Thyroid gland (tissue), 4 donors: ENCODE measurements around the gene DPP8.

ENCODE experiments used
- POLR2A ChIP-seq, 2 donors: fragments of 450-650 bp; IDR thresholded peaks; one replicate each; pipeline ENCODE4 v1.6.1; 2017; ENCODE audit warnings: antibody characterized with exemption in 2 of 2, mild to moderate bottlenecking in 2 of 2, moderate library complexity in 1 of 2
- TF ChIP-seq, protein P1 (sequence below), 6 experiments: fragments of 200-600 bp in 3 of 6; fragments of 450-650 bp in 3 of 6; sonication (generic) in 3 of 6; IDR thresholded peaks; one replicate each; pipeline ENCODE4 v1.5.1; 2016 to 2019; ENCODE audit warnings: antibody characterized with exemption in 6 of 6, mild to moderate bottlenecking in 2 of 6, inconsistent platforms in 1 of 6, moderate library complexity in 1 of 6

DNA sequence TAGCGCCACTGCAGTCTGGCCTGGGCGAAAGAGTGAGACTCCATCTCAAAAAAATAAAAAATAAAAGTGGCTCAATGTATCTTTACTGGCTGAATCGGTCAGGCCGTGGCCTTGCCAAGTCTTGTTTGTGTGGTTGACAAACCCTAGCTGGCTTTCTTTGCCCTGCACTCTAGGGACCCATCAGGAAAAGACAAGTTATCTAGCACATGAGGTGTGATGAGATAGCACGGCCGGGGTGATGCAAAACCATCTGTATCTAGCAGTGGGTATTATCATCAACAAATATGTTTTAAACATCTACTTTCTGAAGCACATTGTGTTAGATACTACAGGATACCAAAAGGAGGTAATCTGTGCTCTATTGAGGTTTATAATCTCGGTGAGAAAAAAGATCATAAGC is 3.9 kb upstream of the DPP8 start:
- TF ChIP-seq, protein P1, sequence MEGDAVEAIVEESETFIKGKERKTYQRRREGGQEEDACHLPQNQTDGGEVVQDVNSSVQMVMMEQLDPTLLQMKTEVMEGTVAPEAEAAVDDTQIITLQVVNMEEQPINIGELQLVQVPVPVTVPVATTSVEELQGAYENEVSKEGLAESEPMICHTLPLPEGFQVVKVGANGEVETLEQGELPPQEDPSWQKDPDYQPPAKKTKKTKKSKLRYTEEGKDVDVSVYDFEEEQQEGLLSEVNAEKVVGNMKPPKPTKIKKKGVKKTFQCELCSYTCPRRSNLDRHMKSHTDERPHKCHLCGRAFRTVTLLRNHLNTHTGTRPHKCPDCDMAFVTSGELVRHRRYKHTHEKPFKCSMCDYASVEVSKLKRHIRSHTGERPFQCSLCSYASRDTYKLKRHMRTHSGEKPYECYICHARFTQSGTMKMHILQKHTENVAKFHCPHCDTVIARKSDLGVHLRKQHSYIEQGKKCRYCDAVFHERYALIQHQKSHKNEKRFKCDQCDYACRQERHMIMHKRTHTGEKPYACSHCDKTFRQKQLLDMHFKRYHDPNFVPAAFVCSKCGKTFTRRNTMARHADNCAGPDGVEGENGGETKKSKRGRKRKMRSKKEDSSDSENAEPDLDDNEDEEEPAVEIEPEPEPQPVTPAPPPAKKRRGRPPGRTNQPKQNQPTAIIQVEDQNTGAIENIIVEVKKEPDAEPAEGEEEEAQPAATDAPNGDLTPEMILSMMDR (IDR thresholded peaks at IDR 0.05): no peak
- no peak for TF ChIP-seq POLR2A (IDR thresholded peaks at IDR 0.05)
